GM10847 (cell line): ENCODE measurements around the gene EFCAB10.

Experiments used
- POLR2A ChIP-seq: IDR thresholded peaks from 2 replicates; pipeline ENCODE4 v1.6.1; 2011; ENCODE audit not compliant: insufficient read length; ENCODE audit errors: extremely low read depth

The EFCAB10 gene

GRCh38 chr7:105610165-105610930 is 29.1 kb upstream of the EFCAB10 start:
- no peak for TF ChIP-seq POLR2A

GRCh38 chr7:105602325-105603305 is 21.3 kb upstream of the EFCAB10 start:
- no peak for TF ChIP-seq POLR2A

GRCh38 chr7:105600720-105601550 is 19.6 kb upstream of the EFCAB10 start:
- TF ChIP-seq POLR2A: no peak

GRCh38 chr7:105599551-105599950 is 18.3 kb upstream of the EFCAB10 start:
- TF ChIP-seq POLR2A: no peak

GRCh38 chr7:105596866-105597265 is 15.6 kb upstream of the EFCAB10 start:
- no peak for TF ChIP-seq POLR2A

DNA sequence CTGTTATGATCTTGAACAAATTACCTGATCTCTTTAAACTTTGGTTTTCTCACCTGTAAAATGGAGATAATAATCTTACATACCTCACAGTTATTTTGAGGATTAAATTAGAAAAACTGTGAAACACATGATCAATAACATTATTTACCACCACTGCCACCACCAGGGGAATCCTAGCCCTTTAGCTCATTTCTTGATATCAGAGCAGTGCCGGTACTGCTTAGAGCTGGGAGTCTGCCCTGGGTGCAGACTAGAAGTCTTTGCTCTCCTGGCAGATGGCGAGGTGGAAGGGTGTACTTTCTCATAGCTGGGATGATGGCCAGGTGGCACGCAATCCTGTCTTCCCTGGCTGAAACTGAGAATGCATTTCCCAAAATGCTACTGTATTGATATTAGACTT is 12.7 kb upstream of the EFCAB10 start:
- TF ChIP-seq POLR2A: no peak

GRCh38 chr7:105591522-105591921 is 10.2 kb upstream of the EFCAB10 start:
- no peak for TF ChIP-seq POLR2A

DNA sequence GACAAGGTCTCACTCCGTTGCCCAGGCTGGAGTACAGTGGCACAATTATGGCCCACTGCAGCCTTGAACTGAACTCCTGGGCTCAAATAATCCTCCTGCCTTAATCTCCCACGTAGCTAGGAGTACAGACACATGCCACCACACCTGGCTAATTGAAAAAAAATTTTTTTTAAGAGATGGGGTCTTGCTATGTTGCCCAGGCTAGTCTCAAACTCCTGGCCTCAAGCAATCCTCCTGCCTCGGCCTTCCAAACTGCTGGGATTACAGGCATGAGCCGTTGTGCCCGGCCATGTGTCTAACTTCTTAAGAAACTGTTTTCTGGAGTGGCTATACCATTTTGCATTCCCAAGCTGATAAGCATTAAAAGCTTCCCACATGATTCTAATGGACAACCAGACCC is 9.5 kb upstream of the EFCAB10 start:
- no peak for TF ChIP-seq POLR2A

- TF ChIP-seq POLR2A: no peak
These were observed 8.2 kb upstream of the EFCAB10 start for GRCh38 chr7:105589356-105590077.

- TF ChIP-seq POLR2A: no peak
These were observed 6.8 kb upstream of the EFCAB10 start for GRCh38 chr7:105587909-105588635.

DNA sequence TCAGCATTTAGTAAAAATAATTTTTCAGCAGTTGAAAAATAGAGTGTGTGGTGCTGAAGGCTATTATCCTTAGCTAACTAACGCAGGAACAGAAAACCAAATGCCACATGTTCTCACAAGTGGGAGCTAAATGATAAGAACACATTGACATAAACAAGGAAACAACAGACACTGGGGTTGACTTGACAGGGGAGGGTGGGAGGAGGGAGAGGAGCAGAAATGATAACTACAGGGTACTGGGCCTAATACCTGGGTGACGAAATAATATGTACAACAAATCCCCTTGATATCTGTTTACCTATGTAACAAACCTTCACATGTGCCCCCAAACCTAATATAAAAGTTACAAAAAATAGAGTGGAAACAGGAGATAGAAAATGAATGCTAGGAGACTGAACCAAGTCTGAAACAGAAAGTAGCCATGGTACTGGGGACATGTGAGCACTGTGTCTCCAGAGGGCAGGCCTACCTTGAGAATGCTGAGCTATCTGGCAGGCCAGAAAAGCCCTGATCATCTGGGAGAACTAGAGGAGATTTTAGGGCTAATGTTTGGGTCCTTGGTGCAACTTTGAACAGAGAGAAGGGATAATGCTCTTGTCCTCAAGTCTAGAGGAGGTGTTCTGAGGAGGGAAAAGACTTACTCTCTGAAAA is 4.7 kb upstream of the EFCAB10 start:
- no peak for TF ChIP-seq POLR2A

- TF ChIP-seq POLR2A: no peak
These were observed 2.9 kb upstream of the EFCAB10 start for GRCh38 chr7:105584165-105584564.

GRCh38 chr7:105583061-105583460 is 1.8 kb upstream of the EFCAB10 start:
- no peak for TF ChIP-seq POLR2A

GRCh38 chr7:105580022-105580740 is 1.1 kb downstream of the EFCAB10 start:
- no peak for TF ChIP-seq POLR2A
